ENCODE data around the gene HAUS7. TPM values are rescaled to one million over a fixed set of nuclear protein-coding genes. Genes with fewer than 3 reads are reported as not detected.

HAUS7 gene
- total RNA-seq, 1 donor from 2014 or later = 13.1 TPM

DNA sequence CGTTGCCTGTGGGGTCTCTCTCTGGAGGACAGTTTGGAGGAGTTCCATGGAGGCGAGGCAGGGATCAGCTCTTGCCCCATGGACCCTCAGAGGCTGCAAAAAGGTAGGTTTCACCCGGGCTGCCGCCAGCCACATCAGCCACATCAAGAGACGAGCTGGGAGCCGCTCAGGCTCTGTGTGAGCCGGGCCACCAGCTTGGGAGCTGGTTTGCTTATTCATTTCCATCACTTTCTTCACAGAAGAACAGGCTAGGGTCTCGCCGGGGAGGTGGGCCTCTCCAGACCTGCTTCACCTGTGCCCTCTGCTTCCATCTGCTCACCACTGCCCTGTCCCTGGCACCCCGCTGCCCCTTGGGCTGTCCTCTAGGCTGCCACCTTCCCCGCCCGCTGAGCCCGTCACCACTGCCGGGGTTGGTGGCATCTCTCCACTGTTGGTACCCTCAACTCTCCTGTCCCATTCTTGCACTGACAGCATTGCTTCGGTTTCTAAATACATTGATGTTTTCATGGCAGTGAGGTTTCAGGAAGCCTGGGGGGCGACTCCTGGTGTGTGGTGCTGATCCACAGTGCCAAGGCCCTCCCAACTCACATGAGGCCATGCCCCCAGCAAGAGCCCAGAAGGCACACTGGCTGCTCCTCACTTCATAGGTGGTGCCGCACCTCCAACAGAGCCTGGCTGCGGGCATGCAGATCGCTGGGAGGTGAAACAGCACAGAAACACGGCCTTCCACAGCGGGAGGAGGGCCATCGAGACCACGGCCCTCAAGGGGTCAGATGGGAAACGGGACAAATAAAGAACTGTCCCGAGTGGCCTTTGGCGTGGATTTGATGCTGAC, 20.0 kb downstream of the HAUS7 start:
- peaks cover 2% of the 10 kb centered on the region for H3K27me3 Mint-ChIP-seq (ENCODE audit: insufficient read depth, low read depth)
- no peak for DNase-seq (ENCODE audit: low spot score)

DNA sequence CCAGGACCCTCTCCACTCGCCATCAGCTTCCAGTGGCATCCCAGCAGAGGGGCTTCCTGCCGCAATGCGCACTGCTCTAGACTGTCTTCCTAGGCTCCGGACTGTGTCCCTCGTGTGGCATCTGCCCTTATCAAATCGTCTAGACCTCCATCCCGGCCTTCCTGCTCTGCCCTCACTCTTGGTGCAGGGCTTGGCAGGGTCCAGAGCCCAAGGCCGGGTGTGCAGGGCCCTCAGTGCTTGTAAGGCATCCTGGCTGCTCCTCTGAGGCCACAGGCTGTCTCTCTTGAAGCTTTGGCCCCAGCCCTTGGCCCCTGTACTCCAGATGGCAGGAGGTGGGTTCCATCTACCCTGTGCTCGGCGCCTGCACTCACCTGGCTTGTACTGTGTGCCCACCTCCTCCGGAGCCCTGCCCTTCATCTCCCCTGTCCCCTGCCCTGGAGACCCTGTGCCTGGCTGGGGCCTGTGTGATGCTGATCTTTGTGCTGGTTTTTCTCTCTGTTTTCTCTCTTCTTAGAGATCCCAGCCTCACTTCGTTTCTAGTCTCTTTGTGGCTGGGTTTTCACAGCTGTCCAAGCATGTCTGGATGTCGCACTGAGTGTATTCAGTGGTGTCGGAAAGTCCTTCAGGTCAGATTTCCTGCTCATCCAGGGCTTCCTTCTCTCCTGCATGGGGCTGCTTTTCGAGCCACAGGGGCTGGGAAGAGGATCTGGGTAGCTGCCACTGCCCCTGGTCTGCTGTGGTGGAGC, 20.8 kb downstream of the HAUS7 start:
- H3K36me3 ChIP-seq = no peaks in the 10 kb centered on the region
- Mint-ChIP-seq H3K9me3 (peaks cover 10% of the 10 kb centered on the region), H3K36me3 (peaks cover 2% of the 10 kb centered on the region), H3K27ac (no peak overlapping the region), H3K4me3 (no peak overlapping the region), H3K27me3 (ENCODE audit: insufficient read depth, low read depth) (peaks cover 2% of the 10 kb centered on the region), H3K4me1 (no peaks in the 10 kb centered on the region)
- no peaks in the 10 kb centered on the region for H3K79me2 ChIP-seq (ENCODE audit: low read depth)
- H3K9ac ChIP-seq = no peak overlapping the region
- H3K4me3 ChIP-seq = no peak overlapping the region
- TF ChIP-seq CTCF (IDR thresholded peaks at IDR 0.05) = no peak
- no peak for TF ChIP-seq EZH2phosphoT487 (IDR thresholded peaks at IDR 0.05)
- no peak for TF ChIP-seq EZH2 (IDR thresholded peaks at IDR 0.05)
- H3K27ac ChIP-seq = no peak overlapping the region
- H3F3A ChIP-seq (ENCODE audit: low read depth) = no peaks in the 10 kb centered on the region
- no peaks in the 10 kb centered on the region for H4K20me1 ChIP-seq (ENCODE audit: low read depth)
- H3K4me1 ChIP-seq = no peaks in the 10 kb centered on the region
- H3K27me3 ChIP-seq = no peaks in the 10 kb centered on the region
- no peak overlapping the region for H3K4me2 ChIP-seq
- no peak overlapping the region for H2AFZ ChIP-seq (replicated peaks)
- DNase-seq (ENCODE audit: low spot score) = no peak
- no peaks in the 10 kb centered on the region for H3K9me3 ChIP-seq (ENCODE audit: low read depth)

More for the DNA sequence above, 20.0 kb downstream of the HAUS7 start:
- Histone ChIP-seq H3K27me3 (no peaks in the 10 kb centered on the region), H3K4me1 (no peaks in the 10 kb centered on the region), H2AFZ (replicated peaks) (no peak overlapping the region), H3K36me3 (no peaks in the 10 kb centered on the region), H3K4me2 (no peak overlapping the region), H3K9me3 (ENCODE audit: low read depth) (no peaks in the 10 kb centered on the region), H4K20me1 (ENCODE audit: low read depth) (no peaks in the 10 kb centered on the region), H3K27ac (no peak overlapping the region), H3K9ac (no peak overlapping the region), H3F3A (ENCODE audit: low read depth) (no peaks in the 10 kb centered on the region), H3K79me2 (ENCODE audit: low read depth) (no peaks in the 10 kb centered on the region), H3K4me3 (no peak overlapping the region)
- H3K36me3 Mint-ChIP-seq = peaks cover 2% of the 10 kb centered on the region
- no peaks in the 10 kb centered on the region for H3K4me1 Mint-ChIP-seq
- no peak overlapping the region for H3K27ac Mint-ChIP-seq
- no peak overlapping the region for H3K4me3 Mint-ChIP-seq
- no peak for TF ChIP-seq EZH2 (IDR thresholded peaks at IDR 0.05)
- no peak for TF ChIP-seq EZH2phosphoT487 (IDR thresholded peaks at IDR 0.05)
- TF ChIP-seq CTCF (IDR thresholded peaks at IDR 0.05) = no peak
- peaks cover 10% of the 10 kb centered on the region for H3K9me3 Mint-ChIP-seq

DNA sequence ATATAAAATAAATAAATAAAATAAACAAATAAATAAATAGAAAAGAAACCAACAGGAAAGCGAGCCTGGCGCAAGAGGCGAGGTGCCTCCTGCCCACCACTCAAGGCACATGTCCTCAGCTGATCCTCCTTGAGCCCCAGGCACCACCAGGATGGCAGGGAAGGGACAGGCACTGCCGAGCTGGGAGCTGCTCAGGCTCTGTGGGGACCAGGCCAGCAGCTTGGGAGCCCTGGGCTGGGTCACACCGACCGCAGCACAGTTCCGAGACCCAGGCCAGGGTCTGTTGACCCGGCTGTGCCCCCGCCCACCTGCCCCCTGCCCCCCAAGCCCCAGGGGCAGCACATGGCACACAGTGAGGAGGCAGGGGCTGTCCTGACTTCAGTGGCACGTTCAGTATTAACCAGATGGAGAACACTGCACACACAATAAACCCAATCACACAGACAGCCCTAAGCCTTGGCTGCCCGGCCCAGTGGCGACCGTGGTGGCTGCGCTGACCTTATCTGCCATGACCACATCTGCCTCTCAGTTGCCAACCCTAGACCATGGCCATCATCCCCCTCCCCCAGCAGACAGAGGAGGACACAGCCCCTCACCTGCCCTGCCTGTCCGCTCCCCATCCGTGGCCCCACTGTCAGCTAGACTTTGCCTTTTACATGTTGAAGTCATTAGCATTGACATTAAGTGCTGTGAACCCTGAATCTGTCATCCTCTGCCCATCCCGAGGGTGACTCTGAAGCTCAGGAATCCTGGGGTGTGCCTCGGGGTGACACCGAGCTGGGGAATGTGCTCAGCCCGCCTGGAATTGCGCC, 21.6 kb downstream of the HAUS7 start:
- H3K4me1 Mint-ChIP-seq = no peaks in the 10 kb centered on the region
- peaks cover 2% of the 10 kb centered on the region for H3K36me3 Mint-ChIP-seq
- Histone ChIP-seq H3K36me3 (no peaks in the 10 kb centered on the region), H3K27me3 (no peaks in the 10 kb centered on the region), H3K4me1 (no peaks in the 10 kb centered on the region), H3K9me3 (ENCODE audit: low read depth) (no peaks in the 10 kb centered on the region), H3K4me3 (no peak overlapping the region), H3K79me2 (ENCODE audit: low read depth) (no peaks in the 10 kb centered on the region), H3K4me2 (no peak overlapping the region), H3F3A (ENCODE audit: low read depth) (no peaks in the 10 kb centered on the region), H4K20me1 (ENCODE audit: low read depth) (no peaks in the 10 kb centered on the region), H3K9ac (no peak overlapping the region), H3K27ac (no peak overlapping the region), H2AFZ (replicated peaks) (no peak overlapping the region)
- TF ChIP-seq CTCF (IDR thresholded peaks at IDR 0.05) (no peak), EZH2 (IDR thresholded peaks at IDR 0.05) (no peak), EZH2phosphoT487 (IDR thresholded peaks at IDR 0.05) (no peak)
- H3K27me3 Mint-ChIP-seq (ENCODE audit: insufficient read depth, low read depth) = no peaks in the 10 kb centered on the region
- no peak overlapping the region for H3K27ac Mint-ChIP-seq
- H3K9me3 Mint-ChIP-seq = peaks cover 12% of the 10 kb centered on the region
- no peak overlapping the region for H3K4me3 Mint-ChIP-seq
- DNase-seq (ENCODE audit: low spot score) = no peak
